Measurements from ENCODE around the gene WDR43. TPM values are rescaled to one million over a fixed set of nuclear protein-coding genes. Genes with fewer than 3 reads are reported as not detected.
A peak's percentile ranks its signal among the peaks of the same experiment; 100 is the strongest.

WDR43 gene
- total and polyA plus RNA-seq, 4 experiments from 2014 or later: 36.2 to 57.9 (median 55.2) TPM

DNA sequence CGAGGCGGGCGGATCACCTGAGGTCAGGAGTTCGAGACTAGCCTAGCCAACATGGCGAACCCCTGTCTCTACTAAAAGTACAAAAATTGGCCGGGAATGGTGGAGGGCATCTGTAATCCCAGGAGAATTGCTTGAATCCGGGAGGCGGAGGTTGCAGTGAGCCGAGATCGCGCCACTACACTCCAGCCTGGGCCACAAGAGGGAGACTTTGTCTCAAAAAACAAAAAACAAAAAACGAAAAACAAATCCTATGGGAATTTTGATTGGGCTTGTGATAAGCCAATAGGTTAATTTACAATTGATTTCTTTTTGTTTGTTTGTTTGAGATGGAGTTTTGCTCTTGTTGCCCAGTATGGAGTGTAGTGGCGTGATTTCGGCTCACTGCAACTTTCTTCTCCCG is 62.4 kb downstream of the WDR43 start:
- Histone ChIP-seq H3K9me3 (ENCODE audit: control insufficient read depth in 1 of 2, low read length in 2 of 2) (no peaks in the 10 kb centered on the region), H3K27me3 (ENCODE audit: insufficient read depth, low read length) (no peaks in the 10 kb centered on the region), H3K4me1 (ENCODE audit: insufficient read depth, low read length) (peaks cover 10% of the 10 kb centered on the region), H3K4me3 (ENCODE audit: low read length in 2 of 2) (no peak overlapping the region), H3K27ac (ENCODE audit: low read depth, low read length) (no peak overlapping the region), H3K36me3 (ENCODE audit: insufficient read depth, low read length) (no peaks in the 10 kb centered on the region)
- H3K4me1 Mint-ChIP-seq: peaks cover 2 to 10% (median 7%) of the 10 kb centered on the region in 4 donors
- no peaks in the 10 kb centered on the region for H3K36me3 Mint-ChIP-seq
- ChIA-PET CTCF (ENCODE audit: partially characterized antibody) (interaction anchor here (0.8 to 2.3 kb wide), 8 partner anchors 10 to 229 kb away, joined by 3 to 10 read pairs (median 4); no protein-coding TSS in a partner anchor), POLR2A (ENCODE audit: partially characterized antibody) (interaction anchor here (1.4 kb wide), 1 partner anchor 59 kb away, joined by 3 read pairs; no protein-coding TSS in a partner anchor)
- no peaks in the 10 kb centered on the region for H3K27me3 Mint-ChIP-seq
- peak overlapping the region in 1 of 8 donors; percentile 68 for H3K4me3 Mint-ChIP-seq
- intact Hi-C loops (cut with micrococcal nuclease): loop anchor here (5.0 to 10.0 kb wide), 2 partner anchors 135 to 392 kb away; no protein-coding TSS in a partner anchor
- no peak for DNase-seq
- H3K27ac Mint-ChIP-seq: peak overlapping the region in 1 of 7 donors; percentile 65
- no peaks in the 10 kb centered on the region for H3K9me3 Mint-ChIP-seq

DNA sequence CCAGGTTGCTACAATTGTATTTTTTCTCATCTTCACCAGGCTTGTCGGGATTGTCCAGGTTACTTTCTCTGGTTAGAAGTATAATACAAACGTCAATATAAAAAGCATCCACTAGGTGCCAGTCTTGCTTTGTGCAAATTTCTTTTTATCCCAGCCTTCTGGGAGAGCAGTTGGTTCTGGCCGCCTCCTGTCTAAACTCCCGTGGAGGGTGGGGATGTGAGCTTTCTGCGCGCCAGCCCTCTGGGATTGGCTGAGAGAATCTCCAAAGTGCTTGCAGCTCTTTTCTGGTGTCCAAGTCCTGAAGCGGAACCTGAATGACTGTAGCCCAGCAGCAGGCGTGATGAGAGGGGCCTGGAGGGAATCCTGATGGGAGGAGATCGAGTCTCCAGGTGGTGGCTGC is 64.2 kb downstream of the WDR43 start:
- H3K9me3 Mint-ChIP-seq: no peaks in the 10 kb centered on the region
- H3K27me3 ChIP-seq (ENCODE audit: insufficient read depth, low read length): no peaks in the 10 kb centered on the region
- no peaks in the 10 kb centered on the region for H3K9me3 ChIP-seq (ENCODE audit: control insufficient read depth in 1 of 2, low read length in 2 of 2)
- H3K27ac ChIP-seq (ENCODE audit: low read depth, low read length): no peak overlapping the region
- CTCF ChIA-PET (ENCODE audit: partially characterized antibody): interaction anchor here (0.7 to 4.9 kb wide), 28 partner anchors 9 to 350 kb away, joined by 3 to 38 read pairs (median 4); no protein-coding TSS in a partner anchor
- no peak overlapping the region for H3K4me3 ChIP-seq (ENCODE audit: low read length in 2 of 2)
- no peaks in the 10 kb centered on the region for H3K36me3 ChIP-seq (ENCODE audit: insufficient read depth, low read length)
- no peak overlapping the region for H3K4me3 Mint-ChIP-seq
- H3K27ac Mint-ChIP-seq: peak overlapping the region in 1 of 7 donors; percentile 7
- intact Hi-C loops (cut with micrococcal nuclease): loop anchor here (1.0 to 10.0 kb wide), 6 partner anchors 57 to 394 kb away; no protein-coding TSS in a partner anchor
- H3K4me1 Mint-ChIP-seq: peaks cover 0 to 10% (median 5%) of the 10 kb centered on the region in 4 donors
- no peaks in the 10 kb centered on the region for H3K27me3 Mint-ChIP-seq
- H3K4me1 ChIP-seq (ENCODE audit: insufficient read depth, low read length): peaks cover 10% of the 10 kb centered on the region
- H3K36me3 Mint-ChIP-seq: no peaks in the 10 kb centered on the region
- peak in 4 of 5 donors; percentile 51 to 67 (median 64) for DNase-seq
- POLR2A ChIA-PET (ENCODE audit: partially characterized antibody): interaction anchor here (1.1 to 1.8 kb wide), 2 partner anchors 53 to 57 kb away, joined by 4 to 9 read pairs; no protein-coding TSS in a partner anchor

GRCh38 chr2:28960401-28960800 is 65.9 kb downstream of the WDR43 start:
- Histone ChIP-seq H3K27ac (ENCODE audit: low read depth, low read length) (no peak overlapping the region), H3K36me3 (ENCODE audit: insufficient read depth, low read length) (no peaks in the 10 kb centered on the region), H3K4me3 (ENCODE audit: low read length in 2 of 2) (no peak overlapping the region), H3K9me3 (ENCODE audit: control insufficient read depth in 1 of 2, low read length in 2 of 2) (no peaks in the 10 kb centered on the region), H3K27me3 (ENCODE audit: insufficient read depth, low read length) (no peaks in the 10 kb centered on the region), H3K4me1 (ENCODE audit: insufficient read depth, low read length) (peaks cover 10% of the 10 kb centered on the region)
- Mint-ChIP-seq H3K36me3 (no peaks in the 10 kb centered on the region), H3K4me1 (peaks cover 0 to 10% (median 5%) of the 10 kb centered on the region in 4 donors), H3K27ac (peak overlapping the region in 3 of 7 donors; percentile 10 to 48 (median 41)), H3K27me3 (no peaks in the 10 kb centered on the region), H3K4me3 (no peak overlapping the region), H3K9me3 (no peaks in the 10 kb centered on the region)
- CTCF ChIA-PET (ENCODE audit: partially characterized antibody): interaction anchor here (1.3 to 4.9 kb wide), 8 partner anchors 19 to 241 kb away, joined by 3 to 38 read pairs (median 4); no protein-coding TSS in a partner anchor
- POLR2A ChIA-PET (ENCODE audit: partially characterized antibody): no interaction called here
- intact Hi-C loops (cut with micrococcal nuclease): no loop called here
- no peak for DNase-seq

GRCh38 chr2:28962505-28962904 is 68.0 kb downstream of the WDR43 start:
- CTCF ChIA-PET (ENCODE audit: partially characterized antibody): interaction anchor here (4.9 kb wide), 1 partner anchor 49 kb away, joined by 36 read pairs; no protein-coding TSS in a partner anchor
- Histone ChIP-seq H3K9me3 (ENCODE audit: control insufficient read depth in 1 of 2, low read length in 2 of 2) (no peaks in the 10 kb centered on the region), H3K27me3 (ENCODE audit: insufficient read depth, low read length) (no peaks in the 10 kb centered on the region), H3K4me3 (ENCODE audit: low read length in 2 of 2) (no peak overlapping the region), H3K27ac (ENCODE audit: low read depth, low read length) (no peak overlapping the region), H3K36me3 (ENCODE audit: insufficient read depth, low read length) (no peaks in the 10 kb centered on the region), H3K4me1 (ENCODE audit: insufficient read depth, low read length) (peaks cover 6% of the 10 kb centered on the region)
- H3K27me3 Mint-ChIP-seq: no peaks in the 10 kb centered on the region
- H3K36me3 Mint-ChIP-seq: no peaks in the 10 kb centered on the region
- no peak overlapping the region for H3K4me3 Mint-ChIP-seq
- DNase-seq: no peak
- no peaks in the 10 kb centered on the region for H3K9me3 Mint-ChIP-seq
- H3K27ac Mint-ChIP-seq: peak overlapping the region in 1 of 7 donors; percentile 29
- intact Hi-C loops (cut with micrococcal nuclease): no loop called here
- POLR2A ChIA-PET (ENCODE audit: partially characterized antibody): no interaction called here
- H3K4me1 Mint-ChIP-seq: peaks cover 0 to 9% (median 2%) of the 10 kb centered on the region in 4 donors

DNA sequence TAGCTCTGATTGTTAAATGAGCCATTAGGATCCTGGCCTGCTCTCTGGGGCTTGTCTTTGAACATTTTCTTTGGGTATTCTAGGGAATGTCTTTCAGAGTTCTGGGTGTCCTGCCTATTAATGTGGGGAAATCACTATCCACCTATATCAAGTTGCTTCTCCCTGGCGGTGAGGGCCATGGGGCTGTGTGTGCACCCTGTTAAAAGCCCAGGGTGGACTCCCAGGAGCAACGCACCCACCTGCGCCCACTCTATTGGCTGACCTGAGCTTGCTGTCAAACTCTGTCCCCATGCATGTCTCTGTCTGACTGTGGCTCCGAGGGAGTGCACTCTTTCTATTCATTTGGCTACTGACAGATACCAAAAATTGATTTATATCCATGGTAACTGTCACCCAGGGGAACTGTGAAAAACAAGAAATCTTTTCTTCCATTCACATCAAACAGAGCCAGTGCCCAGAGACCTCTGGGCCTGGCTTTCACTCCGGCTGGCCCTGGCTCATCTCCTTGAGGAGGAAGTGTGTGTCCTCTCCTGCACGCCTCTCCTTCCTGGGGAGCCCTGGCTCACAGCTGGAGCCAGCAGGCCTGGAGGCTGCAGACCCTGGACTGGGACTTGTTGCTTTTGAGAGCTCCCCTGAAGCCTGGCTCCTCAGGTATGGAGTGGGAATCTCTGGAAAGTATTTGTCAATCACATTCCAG is 76.1 kb downstream of the WDR43 start:
- H3K4me1 Mint-ChIP-seq: peaks cover 5 to 7% (median 6%) of the 10 kb centered on the region in 4 donors
- DNase-seq: no peak
- no peaks in the 10 kb centered on the region for H3K9me3 ChIP-seq (ENCODE audit: control insufficient read depth in 1 of 2, low read length in 2 of 2)
- ChIA-PET POLR2A (ENCODE audit: partially characterized antibody) (no interaction called here), CTCF (ENCODE audit: partially characterized antibody) (interaction anchor here (1.4 kb wide), 1 partner anchor 11 kb away, joined by 7 read pairs; no protein-coding TSS in a partner anchor)
- no peaks in the 10 kb centered on the region for H3K27me3 ChIP-seq (ENCODE audit: insufficient read depth, low read length)
- no peaks in the 10 kb centered on the region for H3K27me3 Mint-ChIP-seq
- no peaks in the 10 kb centered on the region for H3K36me3 Mint-ChIP-seq
- intact Hi-C loops (cut with micrococcal nuclease): no loop called here
- no peaks in the 10 kb centered on the region for H3K36me3 ChIP-seq (ENCODE audit: insufficient read depth, low read length)
- H3K27ac ChIP-seq (ENCODE audit: low read depth, low read length): no peak overlapping the region
- peaks cover 8% of the 10 kb centered on the region for H3K4me1 ChIP-seq (ENCODE audit: insufficient read depth, low read length)
- no peak overlapping the region for H3K4me3 ChIP-seq (ENCODE audit: low read length in 2 of 2)
- H3K27ac Mint-ChIP-seq: no peak overlapping the region
- H3K9me3 Mint-ChIP-seq: peaks cover 0 to 4% (median 0%) of the 10 kb centered on the region in 8 donors
- no peak overlapping the region for H3K4me3 Mint-ChIP-seq

DNA sequence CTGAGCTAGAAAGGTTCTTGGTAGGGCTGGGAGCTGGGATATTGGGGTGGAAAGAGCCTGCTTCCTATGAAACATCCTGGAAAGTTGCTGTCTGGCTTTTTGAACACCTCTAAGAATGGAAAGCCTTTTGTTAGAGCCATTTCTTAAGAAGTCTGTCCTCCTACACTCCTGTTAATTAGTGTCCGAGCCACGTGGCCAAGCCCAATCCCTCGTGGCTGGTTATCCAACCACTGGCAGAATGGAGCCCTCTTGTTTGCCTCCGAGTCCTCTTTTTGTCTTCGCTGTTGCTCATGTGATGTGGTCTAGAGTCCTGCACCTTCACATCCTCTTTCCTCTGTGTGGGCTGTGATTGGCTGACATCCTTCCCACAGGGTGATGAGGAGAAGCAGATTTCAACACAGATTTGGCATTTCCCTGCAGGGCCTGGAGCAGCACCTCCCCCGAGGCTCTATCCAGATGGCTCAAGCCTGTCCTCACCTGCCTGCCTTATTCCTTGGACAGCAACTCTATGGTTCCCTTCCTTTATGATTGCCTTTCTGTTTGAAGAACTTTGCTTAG is 78.4 kb downstream of the WDR43 start:
- Mint-ChIP-seq H3K27ac (peak overlapping the region in 3 of 7 donors; percentile 29 to 83 (median 46)), H3K4me1 (peaks cover 5 to 7% (median 6%) of the 10 kb centered on the region in 4 donors)
- CTCF ChIA-PET (ENCODE audit: partially characterized antibody): interaction anchor here (1.6 kb wide), 1 partner anchor 43 kb away, joined by 6 read pairs; no protein-coding TSS in a partner anchor

DNA sequence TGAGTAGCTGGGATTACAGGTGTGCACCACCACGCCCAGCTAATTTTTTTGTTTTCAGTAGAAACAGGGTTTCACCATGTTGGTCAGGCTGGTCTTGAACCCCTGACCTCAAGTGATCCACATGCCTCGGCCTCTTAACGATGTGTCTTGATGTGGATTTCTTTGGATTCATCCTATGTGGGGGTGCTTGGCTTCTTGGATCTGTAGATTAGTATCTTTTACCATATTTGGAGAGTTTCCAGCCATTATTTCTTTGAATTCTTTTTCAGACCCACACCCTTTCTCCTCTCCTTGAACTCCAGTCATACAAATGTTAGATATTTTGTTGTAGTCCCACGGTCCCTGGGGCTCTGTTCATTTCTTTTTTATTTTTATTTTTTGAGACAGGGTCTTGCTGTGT is 79.8 kb downstream of the WDR43 start:
- Histone ChIP-seq H3K9me3 (ENCODE audit: control insufficient read depth in 1 of 2, low read length in 2 of 2) (no peaks in the 10 kb centered on the region), H3K27me3 (ENCODE audit: insufficient read depth, low read length) (no peaks in the 10 kb centered on the region), H3K4me1 (ENCODE audit: insufficient read depth, low read length) (peaks cover 8% of the 10 kb centered on the region), H3K36me3 (ENCODE audit: insufficient read depth, low read length) (no peaks in the 10 kb centered on the region), H3K27ac (ENCODE audit: low read depth, low read length) (no peak overlapping the region), H3K4me3 (ENCODE audit: low read length in 2 of 2) (no peak overlapping the region)
- H3K27ac Mint-ChIP-seq: no peak overlapping the region
- peaks cover 0 to 4% (median 0%) of the 10 kb centered on the region in 8 donors for H3K9me3 Mint-ChIP-seq
- CTCF ChIA-PET (ENCODE audit: partially characterized antibody): no interaction called here
- POLR2A ChIA-PET (ENCODE audit: partially characterized antibody): no interaction called here
- H3K4me3 Mint-ChIP-seq: no peak overlapping the region
- DNase-seq: no peak
- no peaks in the 10 kb centered on the region for H3K36me3 Mint-ChIP-seq
- intact Hi-C loops (cut with micrococcal nuclease): no loop called here
- H3K27me3 Mint-ChIP-seq: no peaks in the 10 kb centered on the region
- H3K4me1 Mint-ChIP-seq: peaks cover 5 to 7% (median 6%) of the 10 kb centered on the region in 4 donors

More for the DNA sequence above, 78.4 kb downstream of the WDR43 start:
- no peaks in the 10 kb centered on the region for H3K36me3 Mint-ChIP-seq
- H3K4me3 Mint-ChIP-seq: peak overlapping the region in 2 of 8 donors; percentile 24 to 32
- POLR2A ChIA-PET (ENCODE audit: partially characterized antibody): no interaction called here
- H3K9me3 ChIP-seq (ENCODE audit: control insufficient read depth in 1 of 2, low read length in 2 of 2): no peaks in the 10 kb centered on the region
- H3K9me3 Mint-ChIP-seq: peaks cover 0 to 4% (median 0%) of the 10 kb centered on the region in 8 donors
- peak in 1 of 5 donors; percentile 8 for DNase-seq
- H3K4me3 ChIP-seq (ENCODE audit: low read length in 2 of 2): no peak overlapping the region
- H3K27me3 ChIP-seq (ENCODE audit: insufficient read depth, low read length): no peaks in the 10 kb centered on the region
- no peak overlapping the region for H3K27ac ChIP-seq (ENCODE audit: low read depth, low read length)
- peaks cover 8% of the 10 kb centered on the region for H3K4me1 ChIP-seq (ENCODE audit: insufficient read depth, low read length)
- no peaks in the 10 kb centered on the region for H3K27me3 Mint-ChIP-seq
- intact Hi-C loops (cut with micrococcal nuclease): no loop called here
- H3K36me3 ChIP-seq (ENCODE audit: insufficient read depth, low read length): no peaks in the 10 kb centered on the region

Data from CD4-positive, alpha-beta memory T cell (primary cell).